HEK293T (cell line): ENCODE data around the gene PELI2.

Source experiments
- CTCF ChIA-PET: fragments of 350-600 bp; formaldehyde crosslinking; extraction: SDS; loops from one replicate; lab custom pipeline; 2021; ENCODE audit warnings: antibody characterized with exemption, inconsistent platforms; lab: Yijun Ruan, JAX
- POLR2A ChIA-PET: fragments of 350-600 bp; formaldehyde crosslinking; extraction: SDS; loops from one replicate; lab custom pipeline; 2020; ENCODE audit warnings: antibody characterized with exemption, inconsistent platforms; lab: Yijun Ruan, JAX
- DNase-seq: peaks from one replicate; pipeline ENCODE4 v3.0.0; 2012; ENCODE audit warnings: mixed read lengths; ENCODE audit errors: extremely low spot score
- ARNT ChIP-seq: fragments of 450-650 bp; IDR thresholded peaks from 2 replicates; pipeline ENCODE4 v1.6.1; 2017; ENCODE audit warnings: mild to moderate bottlenecking
- BHLHE40 ChIP-seq: fragments of 450-650 bp; IDR thresholded peaks from 2 replicates; pipeline ENCODE4 v1.6.1; 2016; ENCODE audit warnings: mild to moderate bottlenecking, moderate library complexity, borderline replicate concordance
- CTBP1 ChIP-seq: fragments of 450-650 bp; IDR thresholded peaks from 2 replicates; pipeline ENCODE4 v1.6.1; 2016; ENCODE audit warnings: borderline replicate concordance
- ELF4 ChIP-seq: fragments of 450-650 bp; IDR thresholded peaks from 2 replicates; pipeline ENCODE4 v1.6.1; 2017; ENCODE audit warnings: antibody characterized with exemption
- FOXA1 ChIP-seq: fragments of 450-650 bp; IDR thresholded peaks from 2 replicates; pipeline ENCODE4 v1.6.1; 2016; ENCODE audit warnings: mild to moderate bottlenecking
- FOXK2 ChIP-seq: fragments of 450-650 bp; IDR thresholded peaks from 2 replicates; pipeline ENCODE4 v1.6.1; 2016; ENCODE audit warnings: mild to moderate bottlenecking
- FOXM1 ChIP-seq: fragments of 450-650 bp; IDR thresholded peaks from 2 replicates; pipeline ENCODE4 v1.6.1; 2017; ENCODE audit warnings: mild to moderate bottlenecking, borderline replicate concordance
- HDGF ChIP-seq: fragments of 450-650 bp; IDR thresholded peaks from 2 replicates; pipeline ENCODE4 v1.6.1; 2017; ENCODE audit warnings: antibody characterized with exemption, borderline replicate concordance
- L3MBTL2 ChIP-seq: fragments of 450-650 bp; conservative IDR thresholded peaks from 2 replicates; pipeline ENCODE4 v1.6.1; 2016; ENCODE audit warnings: mild to moderate bottlenecking
- LEF1 ChIP-seq: fragments of 450-650 bp; IDR thresholded peaks from 2 replicates; pipeline ENCODE4 v1.6.1; 2017; ENCODE audit warnings: mild to moderate bottlenecking, borderline replicate concordance
- NFRKB ChIP-seq: fragments of 450-650 bp; IDR thresholded peaks from 2 replicates; pipeline ENCODE4 v1.6.1; 2016; ENCODE audit warnings: mild to moderate bottlenecking, moderate library complexity
- SP1 ChIP-seq: fragments of 450-650 bp; IDR thresholded peaks from 2 replicates; pipeline ENCODE4 v1.6.1; 2017
- SUZ12 ChIP-seq: fragments of 450-650 bp; IDR thresholded peaks from 2 replicates; pipeline ENCODE4 v1.6.1; 2016; ENCODE audit warnings: mild to moderate bottlenecking
- TARDBP ChIP-seq: fragments of 450-650 bp; IDR thresholded peaks from 2 replicates; pipeline ENCODE4 v1.6.1; 2016
- ZNF384 ChIP-seq: fragments of 450-650 bp; IDR thresholded peaks from 2 replicates; pipeline ENCODE4 v1.6.1; 2016
- TF ChIP-seq, protein P1 (sequence below): fragments of 450-650 bp; IDR thresholded peaks from 2 replicates; pipeline ENCODE4 v1.6.1; 2016

The PELI2 gene

DNA sequence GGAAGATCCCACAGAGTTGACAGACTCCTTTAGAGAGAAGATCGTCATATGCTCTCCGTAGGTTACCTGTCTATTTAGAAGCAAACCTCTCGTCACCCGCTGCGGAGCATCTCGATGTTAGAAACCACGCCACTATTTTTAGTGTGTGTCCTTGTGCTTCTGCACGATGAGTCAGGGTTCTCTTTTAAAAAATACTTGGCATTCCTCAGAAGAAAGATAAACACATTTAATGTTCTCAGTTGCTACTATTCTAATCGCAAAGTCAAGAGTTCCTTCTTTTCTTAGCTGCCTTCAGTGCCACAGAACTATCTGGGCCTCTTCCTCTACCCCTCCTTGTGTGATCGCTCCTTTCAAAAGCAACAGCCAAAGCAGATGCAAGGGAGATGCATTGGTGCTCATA lies 192.4 kb downstream of the PELI2 start:
- ChIA-PET POLR2A (no interaction called here), CTCF (no interaction called here)
- DNase-seq, result no peak
- TF ChIP-seq ZNF384 (no peak), FOXM1 (no peak), FOXK2 (no peak), ELF4 (no peak)

DNA sequence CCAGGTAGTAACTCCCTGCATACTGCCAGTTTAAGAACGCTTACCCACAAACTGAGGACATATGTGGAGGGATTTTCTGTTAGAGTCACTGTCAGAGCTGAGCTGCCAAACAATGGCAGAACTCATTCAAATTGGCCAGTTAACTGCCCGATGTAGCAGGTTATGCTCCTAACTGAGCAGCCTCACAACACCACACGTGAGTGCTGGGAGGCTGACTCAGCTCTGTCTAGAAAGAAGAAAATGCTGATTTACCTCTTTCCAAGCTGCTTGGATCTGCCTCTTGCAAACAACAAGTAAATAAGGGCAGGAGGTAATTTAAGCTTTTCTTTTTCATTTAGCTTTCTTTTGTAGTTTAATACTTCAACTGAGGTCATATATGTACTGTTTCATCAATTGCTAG lies 195.6 kb downstream of the PELI2 start:
- no peak for DNase-seq
- ChIA-PET POLR2A (no interaction called here), CTCF (no interaction called here)
- TF ChIP-seq SUZ12 (no peak), TARDBP (no peak), BHLHE40 (no peak), ARNT (no peak), HDGF (no peak), FOXM1 (no peak)
- TF ChIP-seq, protein P1, sequence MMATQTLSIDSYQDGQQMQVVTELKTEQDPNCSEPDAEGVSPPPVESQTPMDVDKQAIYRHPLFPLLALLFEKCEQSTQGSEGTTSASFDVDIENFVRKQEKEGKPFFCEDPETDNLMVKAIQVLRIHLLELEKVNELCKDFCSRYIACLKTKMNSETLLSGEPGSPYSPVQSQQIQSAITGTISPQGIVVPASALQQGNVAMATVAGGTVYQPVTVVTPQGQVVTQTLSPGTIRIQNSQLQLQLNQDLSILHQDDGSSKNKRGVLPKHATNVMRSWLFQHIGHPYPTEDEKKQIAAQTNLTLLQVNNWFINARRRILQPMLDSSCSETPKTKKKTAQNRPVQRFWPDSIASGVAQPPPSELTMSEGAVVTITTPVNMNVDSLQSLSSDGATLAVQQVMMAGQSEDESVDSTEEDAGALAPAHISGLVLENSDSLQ, result no peak

DNA sequence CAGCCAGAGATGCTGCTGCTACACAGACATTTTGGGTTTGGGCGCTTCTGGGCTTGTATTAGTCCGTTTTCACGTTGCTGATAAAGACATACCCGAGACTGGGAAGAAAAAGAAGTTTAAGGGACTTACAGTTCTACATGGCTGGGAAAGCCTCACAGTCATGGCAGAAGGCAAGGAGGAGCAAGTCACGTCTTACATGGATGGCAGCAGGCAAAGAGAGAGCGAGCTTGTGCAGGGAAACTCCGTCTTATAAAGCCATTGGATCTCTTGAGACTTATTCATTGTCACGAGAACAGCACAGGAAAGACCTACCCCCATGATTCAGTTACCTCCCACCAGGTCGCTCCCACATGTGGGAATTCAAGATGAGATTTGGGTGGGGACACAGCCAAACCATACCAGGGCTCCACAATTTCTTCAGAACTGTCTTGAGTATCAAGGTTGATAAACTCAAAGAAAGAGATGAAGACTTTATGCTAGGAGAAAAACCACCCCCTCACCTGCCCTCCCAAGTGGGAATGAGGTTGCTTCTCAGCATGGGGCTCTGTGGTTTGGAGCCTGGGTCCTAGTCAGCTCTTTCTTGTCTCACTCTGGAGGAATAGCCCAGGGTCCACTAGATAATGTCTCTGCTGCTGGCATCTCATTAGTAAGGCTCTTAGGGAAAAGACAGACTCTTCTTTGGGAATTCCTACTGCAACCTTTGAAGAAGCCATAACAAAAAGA lies 200.3 kb downstream of the PELI2 start:
- POLR2A ChIA-PET, result no interaction called here

DNA sequence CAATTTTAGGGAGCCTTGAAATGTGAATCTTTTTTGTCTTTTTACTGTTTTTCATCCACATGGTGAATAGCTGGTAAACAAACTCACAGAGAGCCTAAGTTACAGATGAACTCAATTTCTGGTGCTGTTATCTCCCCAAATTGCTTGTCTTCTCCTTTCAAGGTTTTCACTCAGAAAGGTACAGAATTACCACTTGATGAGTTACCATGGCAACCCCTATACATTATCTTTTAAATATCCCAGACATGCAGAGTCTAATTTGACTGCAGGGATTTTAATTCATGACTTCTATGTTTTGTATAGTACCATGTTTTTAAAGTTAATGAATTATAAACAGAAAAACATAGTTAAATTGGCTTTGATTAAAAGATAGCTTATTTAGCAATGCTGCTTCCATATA lies 203.7 kb downstream of the PELI2 start:
- DNase-seq, result no peak
- ChIA-PET CTCF (no interaction called here), POLR2A (no interaction called here)
- TF ChIP-seq FOXM1 (no peak), FOXA1 (no peak), NFRKB (no peak), SUZ12 (no peak), BHLHE40 (no peak), CTBP1 (no peak), ARNT (no peak), L3MBTL2 (no peak), HDGF (no peak), FOXK2 (no peak), ZNF384 (no peak), LEF1 (no peak)
- TF ChIP-seq, protein P1, result no peak

More for the DNA sequence above, 200.3 kb downstream of the PELI2 start:
- TF ChIP-seq NFRKB, result no peak
- no peak for TF ChIP-seq L3MBTL2
- TF ChIP-seq ZNF384, result no peak
- no peak for TF ChIP-seq FOXM1
- TF ChIP-seq, protein P1, result no peak
- TF ChIP-seq SUZ12, result no peak
- no peak for TF ChIP-seq HDGF
- TF ChIP-seq ELF4, result no peak
- TF ChIP-seq TARDBP, result no peak
- TF ChIP-seq ARNT, result no peak
- TF ChIP-seq FOXK2, result no peak
- DNase-seq, result no peak
- CTCF ChIA-PET, result no interaction called here

DNA sequence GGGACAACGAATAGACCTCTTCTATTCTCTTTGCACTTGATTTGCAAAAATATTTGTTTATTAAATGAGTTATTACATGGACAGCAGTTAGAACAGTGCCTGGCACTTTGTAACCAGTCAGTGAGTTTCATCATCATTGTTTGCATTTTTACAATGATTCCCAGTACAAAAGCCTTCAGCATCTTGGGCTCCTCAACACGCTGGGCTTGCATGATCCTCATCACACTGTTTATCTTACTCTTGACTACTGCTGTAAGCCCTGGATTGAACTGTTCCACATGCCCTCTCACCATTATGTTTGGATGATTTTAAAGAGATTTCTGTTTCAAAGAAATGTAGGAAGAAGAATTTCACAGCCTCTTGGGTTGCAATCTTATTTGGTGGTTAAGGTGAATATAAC lies 204.3 kb downstream of the PELI2 start:
- ChIA-PET CTCF (interaction anchor here (0.6 kb wide), 1 partner anchor 686 kb away, joined by 14 read pairs; no protein-coding TSS in a partner anchor), POLR2A (no interaction called here)
- TF ChIP-seq HDGF (no peak), ELF4 (no peak), FOXM1 (no peak), FOXK2 (no peak), FOXA1 (no peak), BHLHE40 (no peak), SUZ12 (no peak), CTBP1 (no peak), LEF1 (no peak), ARNT (no peak), NFRKB (no peak), SP1 (no peak), TARDBP (no peak), ZNF384 (no peak), L3MBTL2 (no peak)
- TF ChIP-seq, protein P1, result no peak
- no peak for DNase-seq

DNA sequence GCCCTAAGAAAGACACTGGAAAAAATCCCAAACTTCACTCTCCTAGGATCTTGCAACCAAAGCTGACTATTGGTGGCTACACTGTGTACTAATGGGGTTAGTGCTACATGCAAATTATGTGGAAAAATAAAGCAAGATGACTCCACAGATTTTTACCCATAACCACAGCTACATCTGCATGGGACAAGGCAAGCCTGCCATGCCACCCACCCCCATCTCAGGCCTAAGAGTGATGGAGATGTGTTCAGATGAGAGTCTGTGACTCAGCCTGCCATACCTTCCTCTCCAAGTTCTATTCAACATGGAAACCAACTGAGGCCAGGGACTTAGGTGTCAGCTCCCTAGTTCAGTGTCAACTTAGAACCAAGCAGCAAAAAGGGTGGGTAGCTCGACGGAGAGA lies 206.2 kb downstream of the PELI2 start:
- no peak for TF ChIP-seq L3MBTL2
- no peak for TF ChIP-seq ELF4
- TF ChIP-seq FOXA1, result no peak
- TF ChIP-seq, protein P1, result no peak
- TF ChIP-seq NFRKB, result no peak
- TF ChIP-seq ZNF384, result no peak
- TF ChIP-seq TARDBP, result no peak
- TF ChIP-seq FOXK2, result no peak
- TF ChIP-seq HDGF, result no peak
- no peak for TF ChIP-seq SUZ12
- no peak for TF ChIP-seq FOXM1
- TF ChIP-seq BHLHE40, result no peak
- DNase-seq, result no peak
- ChIA-PET POLR2A (no interaction called here), CTCF (no interaction called here)
